Smooth muscle cell of the umbilical artery (primary cell): Measurements from ENCODE around the gene TMEM121B. TPM values are rescaled to one million over a fixed set of nuclear protein-coding genes. Genes with fewer than 3 reads are reported as not detected.

Experiments
- total RNA-seq: library from RNA; depleted of rRNA; stranded (reverse); fragments of >200 nt; gene quantifications from 2 replicates; pipeline ENCODE4 v1.2.3, GENCODE V29; 2014

Gene TMEM121B
- total RNA-seq: under 0.01 and 0.09 TPM in 2 replicates

GRCh38 chr22:17121233-17122195, at the start of gene TMEM121B:
Gene TMEM121B (minus strand): TSS chr22:17121360. CDS start chr22:17121127, 233 bp downstream.

GRCh38 chr22:17158568-17159503, 37.7 kb upstream of the TMEM121B start, which contains the start of gene HDHD5:
Gene HDHD5 (minus strand): TSS chr22:17159277. CDS start chr22:17159251, 26 bp downstream.

GRCh38 chr22:17084554-17085276, 36.4 kb downstream of the TMEM121B start, which contains the start of gene IL17RA:
Gene IL17RA (plus strand): TSS chr22:17085000. CDS start chr22:17085092, 92 bp downstream.

Other genes starting within 250 kb of the TMEM121B start
- gene GAB4, start 113.1 kb downstream of the TMEM121B start, total RNA-seq: not detected in 2 replicates
- gene IL17RA, start 36.4 kb downstream of the TMEM121B start, total RNA-seq: 5.4 and 5.9 TPM in 2 replicates
- gene HDHD5, start 37.9 kb upstream of the TMEM121B start, total RNA-seq: 28.0 and 33.3 TPM in 2 replicates
- gene ADA2, start 98.1 kb upstream of the TMEM121B start, total RNA-seq: 0.30 and 15.0 TPM in 2 replicates
- under 0.01 TPM in 1 of 2 replicates, not detected in the other for gene CECR2, start 248.1 kb upstream of the TMEM121B start, total RNA-seq